HepG2 (cell line): ENCODE measurements around the gene MYO5A. TPM values are rescaled to one million over a fixed set of nuclear protein-coding genes. Genes with fewer than 3 reads are reported as not detected.

ENCODE experiments used
- CHD4 ChIP-seq: fragments of 200-600 bp; sonication (generic); IDR thresholded peaks from 2 replicates; pipeline ENCODE4 v1.7.0; 2017; ENCODE audit warnings: mild to moderate bottlenecking, low read length, borderline replicate concordance
- HMG20A ChIP-seq: IDR thresholded peaks from 2 replicates; pipeline ENCODE4 v1.6.1; 2016; ENCODE audit warnings: borderline replicate concordance
- HNRNPH1 ChIP-seq: fragments of 200-400 bp; formaldehyde crosslinking; optimal IDR thresholded peaks from 2 replicates; pipeline ENCODE3; 2017; ENCODE audit warnings: mild to moderate bottlenecking, low read depth, low read length
- MXD4 ChIP-seq: IDR thresholded peaks from 2 replicates; pipeline ENCODE4 v1.6.1; 2016; ENCODE audit warnings: mild to moderate bottlenecking, missing biosample characterization, missing genetic modification reagents
- REPIN1 ChIP-seq: sonication (generic); formaldehyde crosslinking; IDR thresholded peaks from 2 replicates; pipeline ENCODE4 v1.8.0; 2022; ENCODE audit warnings: missing genetic modification reagents, low read depth, mild to moderate bottlenecking, borderline replicate concordance
- SOX6 ChIP-seq, 2 experiments: fragments of 450-650 bp in 1 of 2; sonication (generic) in 1 of 2; formaldehyde crosslinking in 1 of 2; IDR thresholded peaks; 2 replicates each; pipeline versions ENCODE4 v1.4.0 to v1.6.1; 2017 to 2020; ENCODE audit warnings: antibody characterized with exemption in 1 of 2, mild to moderate bottlenecking in 1 of 2, missing genetic modification reagents in 1 of 2
- ZBTB4 ChIP-seq: sonication (generic); formaldehyde crosslinking; IDR thresholded peaks from 2 replicates; pipeline ENCODE4 v1.4.0; 2020; ENCODE audit warnings: missing genetic modification reagents, mild to moderate bottlenecking, borderline replicate concordance
- ZFX ChIP-seq: sonication (generic); formaldehyde crosslinking; IDR thresholded peaks from 2 replicates; pipeline ENCODE4 v1.4.0; 2020; ENCODE audit warnings: mild to moderate bottlenecking, low read depth, missing genetic modification reagents, moderate library complexity
- ZMYM3 ChIP-seq: sonication (generic); formaldehyde crosslinking; IDR thresholded peaks from 2 replicates; pipeline ENCODE4 v1.5.1; 2020; ENCODE audit warnings: mild to moderate bottlenecking, missing genetic modification reagents
- ZNF124 ChIP-seq: sonication (generic); formaldehyde crosslinking; IDR thresholded peaks from 2 replicates; pipeline ENCODE4 v1.4.0; 2020; ENCODE audit warnings: missing genetic modification reagents
- ZNF564 ChIP-seq: sonication (generic); formaldehyde crosslinking; IDR thresholded peaks from 2 replicates; pipeline ENCODE4 v1.8.1; 2023; ENCODE audit warnings: mild to moderate bottlenecking, missing genetic modification reagents
- ZNF772 ChIP-seq: sonication (generic); formaldehyde crosslinking; IDR thresholded peaks from 2 replicates; pipeline ENCODE4 v1.5.0; 2020; ENCODE audit warnings: mild to moderate bottlenecking, missing genetic modification reagents
- ZNF800 ChIP-seq: sonication (generic); formaldehyde crosslinking; IDR thresholded peaks from 2 replicates; pipeline ENCODE4 v1.4.0; 2020; ENCODE audit warnings: missing genetic modification reagents
- polyA plus RNA-seq, 8 experiments: library from polyadenylated mRNA; depleted of rRNA in 3 of 8; stranded (reverse) in 7 of 8; unstranded in 1 of 8; fragments of >200 nt; fragmentation: Illumina TruSeq in 4 of 8; extraction: Trizol in 4 of 8; gene quantifications; 2 replicates each; pipeline versions ENCODE4 v1.2.1 to v1.2.3, GENCODE V29; 2011 to 2016; ENCODE audit warnings: low read depth in 4 of 8, missing spikeins in 1 of 8, mixed read lengths in 1 of 8; ENCODE audit not compliant: insufficient read depth in 1 of 8
- total RNA-seq, 5 experiments: library from RNA; depleted of rRNA; stranded (reverse); fragments of >200 nt; fragmentation: Illumina TruSeq; extraction: Trizol; gene quantifications; 2 replicates each; pipeline ENCODE4 v1.2.3, GENCODE V29; 2016; ENCODE audit warnings: low read depth in 1 of 5
- TF ChIP-seq, protein P1 (sequence below): sonication (generic); formaldehyde crosslinking; IDR thresholded peaks from 2 replicates; pipeline ENCODE4 v1.4.0; 2020; ENCODE audit warnings: mild to moderate bottlenecking, missing genetic modification reagents

The MYO5A gene
- total and polyA plus RNA-seq, 2 of the 13 experiments (the other 11 are each of a cell fraction or from before 2014, with no cell fraction given), result 2.8 to 4.8 TPM

DNA sequence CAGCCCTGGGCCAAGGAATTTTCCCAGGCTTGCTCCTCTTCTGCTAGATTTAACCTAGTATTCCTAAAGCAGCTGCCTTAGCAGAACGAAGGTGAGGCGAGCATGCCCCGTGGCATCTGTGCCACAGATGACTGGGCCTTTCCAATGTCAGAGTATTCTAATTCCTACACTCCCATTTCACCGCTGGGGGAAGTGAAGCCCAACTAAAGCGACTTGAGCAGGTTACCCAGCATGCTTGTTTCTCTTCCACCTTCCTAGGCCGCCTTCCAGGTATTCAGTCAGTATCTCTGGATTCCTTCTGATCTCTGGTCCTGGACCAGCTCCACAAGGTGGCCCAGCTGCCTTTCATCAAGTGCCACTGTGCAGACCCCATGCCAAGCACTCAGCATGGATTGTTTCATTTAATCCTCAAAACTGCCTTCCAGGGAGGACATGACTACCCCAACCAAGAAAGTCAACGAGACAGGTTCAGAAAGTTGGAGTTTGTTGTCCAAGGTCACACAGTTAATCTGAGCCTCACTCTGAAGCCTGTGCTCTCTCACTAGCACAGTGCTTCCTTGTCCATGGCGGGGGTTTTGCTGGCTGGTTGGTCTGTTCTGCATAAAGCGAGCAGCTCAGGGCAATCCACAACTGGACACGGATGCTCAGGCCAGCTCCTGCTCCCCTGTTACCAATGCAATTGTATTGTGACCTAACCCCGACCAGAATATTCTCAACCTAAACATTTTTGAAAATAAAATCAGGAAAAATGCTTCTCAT, 248.2 kb downstream of the MYO5A start (continued):
- TF ChIP-seq HNRNPH1, result no peak
- TF ChIP-seq, protein P1, sequence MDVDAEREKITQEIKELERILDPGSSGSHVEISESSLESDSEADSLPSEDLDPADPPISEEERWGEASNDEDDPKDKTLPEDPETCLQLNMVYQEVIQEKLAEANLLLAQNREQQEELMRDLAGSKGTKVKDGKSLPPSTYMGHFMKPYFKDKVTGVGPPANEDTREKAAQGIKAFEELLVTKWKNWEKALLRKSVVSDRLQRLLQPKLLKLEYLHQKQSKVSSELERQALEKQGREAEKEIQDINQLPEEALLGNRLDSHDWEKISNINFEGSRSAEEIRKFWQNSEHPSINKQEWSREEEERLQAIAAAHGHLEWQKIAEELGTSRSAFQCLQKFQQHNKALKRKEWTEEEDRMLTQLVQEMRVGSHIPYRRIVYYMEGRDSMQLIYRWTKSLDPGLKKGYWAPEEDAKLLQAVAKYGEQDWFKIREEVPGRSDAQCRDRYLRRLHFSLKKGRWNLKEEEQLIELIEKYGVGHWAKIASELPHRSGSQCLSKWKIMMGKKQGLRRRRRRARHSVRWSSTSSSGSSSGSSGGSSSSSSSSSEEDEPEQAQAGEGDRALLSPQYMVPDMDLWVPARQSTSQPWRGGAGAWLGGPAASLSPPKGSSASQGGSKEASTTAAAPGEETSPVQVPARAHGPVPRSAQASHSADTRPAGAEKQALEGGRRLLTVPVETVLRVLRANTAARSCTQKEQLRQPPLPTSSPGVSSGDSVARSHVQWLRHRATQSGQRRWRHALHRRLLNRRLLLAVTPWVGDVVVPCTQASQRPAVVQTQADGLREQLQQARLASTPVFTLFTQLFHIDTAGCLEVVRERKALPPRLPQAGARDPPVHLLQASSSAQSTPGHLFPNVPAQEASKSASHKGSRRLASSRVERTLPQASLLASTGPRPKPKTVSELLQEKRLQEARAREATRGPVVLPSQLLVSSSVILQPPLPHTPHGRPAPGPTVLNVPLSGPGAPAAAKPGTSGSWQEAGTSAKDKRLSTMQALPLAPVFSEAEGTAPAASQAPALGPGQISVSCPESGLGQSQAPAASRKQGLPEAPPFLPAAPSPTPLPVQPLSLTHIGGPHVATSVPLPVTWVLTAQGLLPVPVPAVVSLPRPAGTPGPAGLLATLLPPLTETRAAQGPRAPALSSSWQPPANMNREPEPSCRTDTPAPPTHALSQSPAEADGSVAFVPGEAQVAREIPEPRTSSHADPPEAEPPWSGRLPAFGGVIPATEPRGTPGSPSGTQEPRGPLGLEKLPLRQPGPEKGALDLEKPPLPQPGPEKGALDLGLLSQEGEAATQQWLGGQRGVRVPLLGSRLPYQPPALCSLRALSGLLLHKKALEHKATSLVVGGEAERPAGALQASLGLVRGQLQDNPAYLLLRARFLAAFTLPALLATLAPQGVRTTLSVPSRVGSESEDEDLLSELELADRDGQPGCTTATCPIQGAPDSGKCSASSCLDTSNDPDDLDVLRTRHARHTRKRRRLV (CRISPR knock-in tag), result 0 out of 2 replicates have a peak, but pooled peaks have one; percentile 38
- TF ChIP-seq ZNF772 (CRISPR knock-in tag), result peak; percentile 26; the same call in 1 of the 2 replicates
- TF ChIP-seq SOX6 (IDR thresholded peaks at IDR 0.05), result no peak
- TF ChIP-seq SOX6 (CRISPR knock-in tag; IDR thresholded peaks at IDR 0.05), result no peak
- 0 out of 2 replicates have a peak, but pooled peaks have one; percentile 6 for TF ChIP-seq ZFX
- peak; percentile 15; the same call in 1 of the 2 replicates for TF ChIP-seq MXD4 (CRISPR knock-in tag)
- TF ChIP-seq ZMYM3 (CRISPR knock-in tag), result no peak
- TF ChIP-seq ZNF564 (CRISPR knock-in tag), result 0 out of 2 replicates have a peak, but pooled peaks have one; percentile 0
- TF ChIP-seq CHD4, result peak; percentile 19; the same call in 1 of the 2 replicates
- TF ChIP-seq REPIN1 (CRISPR knock-in tag), result 0 out of 2 replicates have a peak, but pooled peaks have one; percentile 36
- no peak for TF ChIP-seq HMG20A (CRISPR knock-in tag)
- no peak for TF ChIP-seq ZNF800 (CRISPR knock-in tag)
- 0 out of 2 replicates have a peak, but pooled peaks have one; percentile 13 for TF ChIP-seq ZBTB4 (CRISPR knock-in tag)
- 0 out of 2 replicates have a peak, but pooled peaks have one; percentile 12 for TF ChIP-seq ZNF124
